Stimulated activated CD8-positive, alpha-beta memory T cell treated with anti-CD3 and anti-CD28 coated beads, Interleukin-15, amount 100 ng/mL, for 48 hours (primary cell): ENCODE results near the gene SYTL4.

Experiments used
- DNase-seq, 2 donors: peaks; one replicate each; pipeline ENCODE4 v3.0.0-alpha.2; 2020; ENCODE audit warnings: low read depth in 2 of 2

Gene SYTL4

DNA sequence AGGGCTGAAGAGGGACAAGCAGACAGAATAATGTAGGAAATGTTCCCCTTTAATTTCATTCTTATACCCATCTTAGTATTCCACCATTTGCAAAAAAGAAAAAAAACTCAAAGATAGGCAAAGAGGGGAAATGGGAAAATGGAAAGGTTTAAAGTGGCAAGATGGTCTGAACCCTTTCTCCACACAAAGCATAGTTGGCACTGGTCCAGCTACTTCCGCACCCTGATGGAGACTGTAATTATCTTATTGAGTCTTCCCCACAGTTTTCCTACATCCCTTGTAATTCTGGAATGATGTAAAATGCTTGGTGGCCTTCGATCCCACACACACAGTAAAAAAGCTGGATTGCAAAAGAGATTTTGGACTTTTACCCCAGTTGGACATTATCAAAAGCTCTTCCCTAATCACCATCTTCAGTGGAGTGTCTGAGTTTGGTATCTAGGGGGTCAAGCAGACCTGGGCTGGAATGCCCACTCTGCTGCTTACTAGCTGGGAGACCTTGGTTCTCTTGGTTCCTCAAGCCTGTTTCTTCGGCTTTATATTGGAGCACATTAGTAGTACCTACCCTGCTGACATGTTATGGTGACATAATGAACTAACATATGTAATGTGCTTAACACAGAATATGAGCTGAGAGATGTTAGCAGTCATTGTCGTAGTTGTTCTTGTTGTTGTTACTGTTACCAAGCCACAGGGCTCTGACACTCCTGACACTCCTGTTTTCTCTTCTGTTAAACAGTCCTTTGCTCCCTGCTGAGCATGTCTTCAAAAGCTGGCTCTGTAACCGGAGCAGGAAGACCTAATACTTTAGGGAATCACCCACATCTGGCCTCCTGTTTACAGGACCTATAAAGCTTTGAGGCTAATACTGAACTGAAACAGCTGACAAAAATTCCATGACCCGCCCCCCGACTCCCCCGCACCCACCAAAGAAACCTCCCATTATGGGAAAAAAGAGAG is 83.2 kb downstream of the SYTL4 start:
- DNase-seq = no peak

DNA sequence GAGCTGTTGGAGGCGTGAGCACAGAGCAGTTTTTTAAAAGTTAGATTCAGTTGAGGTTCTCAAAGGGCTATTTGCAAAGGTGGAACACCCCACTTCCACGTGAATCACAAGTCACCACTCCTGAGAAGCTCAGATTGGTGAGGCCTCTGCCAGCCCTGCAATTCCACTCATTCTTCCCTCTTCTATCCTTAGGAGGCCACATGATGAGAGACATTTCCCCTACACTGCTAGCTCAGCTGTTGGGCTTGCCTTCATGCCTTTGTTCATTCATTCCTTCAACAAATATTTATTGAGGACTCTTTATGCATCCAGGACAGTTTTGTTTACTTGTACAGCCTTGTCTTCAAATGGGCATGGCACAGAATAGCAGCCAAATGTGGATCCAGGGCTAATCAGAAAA is 84.2 kb downstream of the SYTL4 start:
- DNase-seq = no peak

DNA sequence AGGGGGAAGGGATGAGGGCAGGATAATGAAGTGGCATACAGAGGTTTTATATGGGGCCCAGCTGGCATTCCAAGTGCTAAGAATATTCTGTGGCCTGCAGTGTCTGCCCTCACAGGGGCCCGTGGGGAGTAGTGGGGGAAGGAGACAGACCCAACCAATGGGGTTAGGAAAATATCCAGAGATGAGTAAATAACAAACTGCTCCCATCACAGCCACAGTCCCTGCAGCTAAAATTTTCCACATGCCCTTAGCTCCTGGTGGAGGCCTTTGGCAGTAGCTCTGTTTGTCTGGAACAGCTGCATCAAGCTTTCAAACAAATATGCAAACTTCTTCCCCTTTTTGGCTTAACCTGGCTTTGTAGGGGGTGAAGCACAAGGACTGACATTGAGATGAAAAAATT is 84.8 kb downstream of the SYTL4 start:
- DNase-seq = no peak

DNA sequence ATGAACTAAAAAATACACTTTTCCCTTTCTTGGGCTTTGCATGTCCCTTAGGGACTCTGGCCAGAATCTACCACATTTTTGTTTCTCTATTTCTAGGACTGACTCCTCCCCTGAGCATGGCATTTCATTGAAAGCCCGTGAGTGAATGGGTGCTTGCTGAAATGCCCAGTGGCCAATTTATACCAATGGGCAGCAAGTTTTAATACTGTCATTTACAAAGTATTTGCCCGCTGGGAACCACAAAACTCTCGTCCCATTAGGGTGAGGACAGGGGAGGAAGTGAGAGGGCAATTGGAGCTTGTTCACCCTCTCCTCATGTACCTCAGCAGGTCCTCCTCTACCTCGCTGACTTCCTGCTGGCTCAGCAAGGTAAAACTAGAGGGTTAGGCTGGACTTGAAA is 86.8 kb downstream of the SYTL4 start:
- DNase-seq = no peak

DNA sequence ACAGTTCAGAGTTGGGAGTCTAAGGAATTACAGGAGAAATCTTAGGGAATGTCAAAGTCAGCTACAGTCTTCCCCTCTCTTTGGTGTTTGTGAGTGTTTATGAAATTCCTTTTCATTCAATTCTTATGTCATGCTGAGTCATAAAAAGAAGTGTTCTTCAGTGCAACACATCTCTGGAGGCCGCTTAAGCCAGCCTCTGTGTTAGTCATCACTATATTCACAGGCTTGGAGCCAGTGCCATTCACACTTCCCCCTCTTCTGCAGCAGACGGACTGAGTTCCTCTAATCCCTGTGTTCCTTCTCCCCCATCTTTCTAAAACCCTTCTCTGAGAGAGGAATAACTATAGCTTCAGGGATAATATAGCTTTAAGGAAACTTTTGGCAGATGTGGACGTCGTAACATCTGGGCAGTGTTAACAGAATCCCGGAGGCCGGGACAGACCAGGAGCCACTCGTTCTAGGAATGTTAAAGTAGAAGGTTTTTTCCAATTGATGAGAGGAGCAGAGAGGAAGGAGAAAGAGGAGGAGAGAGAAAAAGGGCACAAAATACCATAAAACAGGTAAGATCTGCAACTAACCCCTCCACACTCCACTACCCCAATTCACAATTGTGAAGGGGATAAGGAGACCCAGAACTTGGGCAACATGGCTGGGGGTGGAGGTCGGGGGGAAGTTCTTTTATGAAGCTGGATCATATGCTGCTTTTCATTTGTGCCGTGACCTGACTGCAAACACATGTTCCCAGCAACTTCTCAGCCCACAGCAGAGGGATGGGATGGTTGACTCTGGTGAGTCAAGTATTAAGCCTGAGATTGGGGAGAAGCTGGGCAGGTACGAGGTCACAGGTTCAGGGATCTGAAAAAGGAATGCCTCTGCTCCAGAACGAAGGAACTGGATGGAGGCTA is 87.7 kb downstream of the SYTL4 start, which contains the start of gene SRPX2:
SRPX2 (plus strand) TSS at position 244 of the 905 bp plus-strand sequence. CDS start 2,124 bp downstream, outside the sequence.
- no peak for DNase-seq

DNA sequence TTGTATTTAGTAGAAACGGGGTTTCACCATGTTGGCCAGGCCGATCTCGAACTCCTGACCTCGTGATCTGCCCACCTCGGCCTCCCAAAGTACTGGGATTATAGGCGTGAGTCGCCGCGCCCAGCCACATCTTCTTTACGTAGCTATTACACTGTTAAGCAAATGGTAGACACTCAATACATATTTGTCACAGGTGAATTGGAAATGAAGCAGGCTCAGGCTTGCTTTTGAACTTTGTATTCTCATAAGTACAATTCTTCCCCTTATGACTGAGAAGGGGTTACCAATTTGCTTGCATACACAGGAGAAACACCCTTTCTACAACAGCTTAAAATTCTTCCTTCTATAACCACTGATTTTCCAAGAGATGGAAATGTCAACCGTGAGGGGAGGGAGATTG is 88.7 kb downstream of the SYTL4 start:
- no peak for DNase-seq

DNA sequence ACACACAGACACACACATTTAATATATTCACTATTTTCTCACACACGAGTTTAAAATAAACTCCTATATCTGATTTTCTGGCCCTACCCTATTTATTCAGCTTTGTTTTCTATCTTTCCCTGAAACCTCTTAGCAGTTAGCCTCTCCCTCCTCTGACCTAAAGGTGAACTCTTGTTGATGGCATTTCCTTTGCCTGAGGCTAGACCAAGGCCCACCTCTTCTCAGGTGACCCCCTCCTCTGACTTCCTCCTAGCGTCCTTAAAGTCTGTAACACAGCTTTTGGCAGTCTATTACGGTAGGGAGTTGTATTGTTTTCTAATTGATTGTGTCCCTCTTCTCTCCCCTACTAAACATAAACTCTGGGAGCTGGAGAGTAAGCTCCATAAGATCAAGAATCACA is 89.6 kb downstream of the SYTL4 start:
- no peak for DNase-seq

DNA sequence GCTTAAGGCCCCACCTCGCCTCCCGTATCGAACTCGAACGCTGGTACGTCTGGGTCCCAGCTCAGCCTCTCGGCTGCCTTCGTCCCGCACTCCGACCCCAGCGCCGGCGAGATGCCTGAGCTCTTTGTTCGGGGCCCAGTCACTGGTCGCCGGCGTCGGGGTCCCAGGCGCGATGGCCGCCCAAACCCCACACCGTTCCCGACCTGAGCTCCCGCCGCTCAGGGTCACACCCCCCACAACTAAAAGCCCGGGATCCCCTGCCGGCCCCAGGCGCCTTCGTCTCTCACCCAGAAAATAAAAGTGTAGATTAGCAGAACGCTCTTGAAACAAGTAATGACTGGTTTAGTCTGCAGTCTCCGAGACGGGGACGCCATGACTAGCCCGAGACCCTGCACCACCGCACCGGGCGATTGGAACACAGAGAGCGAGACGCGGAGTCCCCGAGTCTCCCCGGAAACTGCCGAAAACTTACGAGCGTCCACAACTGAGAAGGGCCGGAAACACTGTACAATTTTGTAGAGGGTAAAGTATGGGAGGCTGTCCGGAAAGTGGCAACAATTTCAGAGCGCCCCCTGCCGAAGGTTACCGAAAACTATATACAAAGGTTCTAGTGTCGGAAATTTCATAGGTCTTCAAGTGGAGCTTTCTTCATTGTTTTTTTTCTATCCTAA is 95.5 kb downstream of the SYTL4 start, which contains the start of gene TSPAN6:
TSPAN6 (minus strand) TSS at position 486 of the 671 bp plus-strand sequence; CDS start at position 374, 112 bp downstream.
- peak; percentile 28 to 52 for DNase-seq

DNA sequence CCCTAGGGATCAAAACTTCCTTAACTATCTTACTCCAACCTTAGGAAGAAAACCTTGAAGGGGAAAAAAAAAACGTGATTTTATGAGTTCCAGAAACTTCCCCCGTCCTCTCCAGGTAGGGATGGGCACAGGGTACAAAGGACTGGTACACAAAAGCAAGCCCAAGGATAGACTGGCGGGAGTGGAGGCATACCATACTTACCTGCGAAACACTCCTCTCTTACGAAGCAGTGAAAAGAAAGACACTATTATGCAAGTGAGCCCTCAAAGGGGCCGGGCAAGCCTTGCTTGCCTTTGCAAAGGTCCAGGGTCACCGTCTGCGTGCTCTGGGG is 96.0 kb downstream of the SYTL4 start:
- no peak for DNase-seq

DNA sequence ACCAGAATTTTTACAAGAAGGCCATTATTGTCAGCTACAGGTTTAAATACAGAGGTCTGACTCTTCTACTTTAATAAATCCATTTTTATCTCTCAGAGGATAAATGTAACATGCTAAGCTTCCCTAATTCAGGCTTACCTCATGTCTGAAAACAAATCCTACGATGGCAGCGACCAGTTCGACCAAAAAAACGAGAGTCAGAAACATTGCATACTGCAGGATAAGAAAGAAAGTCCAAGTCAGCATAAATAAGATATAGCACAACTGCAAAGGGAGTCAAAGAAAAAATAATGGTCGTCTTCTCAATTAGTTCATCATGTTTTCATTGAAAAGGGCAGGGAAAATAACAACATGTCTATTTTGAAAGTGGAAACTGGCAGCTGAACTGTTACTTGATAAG is 96.9 kb downstream of the SYTL4 start:
- no peak for DNase-seq

DNA sequence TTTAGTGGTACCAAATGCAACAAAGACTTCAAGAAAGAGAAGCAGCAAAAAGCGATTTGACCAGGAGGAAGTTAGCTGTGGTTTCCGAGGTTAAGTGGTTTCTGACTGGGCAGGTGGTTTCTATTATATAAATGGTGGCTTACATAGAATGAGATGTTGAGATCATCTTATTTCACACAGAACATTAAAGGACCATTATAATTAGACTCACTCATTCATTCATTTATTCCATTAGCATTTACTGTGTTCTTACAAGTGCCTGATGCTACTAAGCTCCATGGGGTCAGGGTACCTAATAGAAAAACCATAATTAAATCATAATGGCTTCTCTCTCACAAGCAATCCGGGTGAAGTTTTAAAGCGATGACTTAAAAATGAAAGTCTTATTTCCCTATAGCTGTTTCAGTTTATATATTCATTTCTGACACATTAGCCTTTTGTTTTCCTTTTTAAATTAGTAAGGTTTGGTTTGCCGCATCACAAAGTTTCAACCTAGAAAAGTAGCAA is 105.9 kb downstream of the SYTL4 start:
- DNase-seq = no peak
